Tibial nerve (tissue), 4 donors: Measurements from ENCODE around the gene TTC39A. TPM values are rescaled to one million over a fixed set of nuclear protein-coding genes. Genes with fewer than 3 reads are reported as not detected.

Experiments
- DNase-seq, 2 donors: peaks; one replicate each; pipeline ENCODE4 v3.0.0-alpha.2; 2019; ENCODE audit warnings: low spot score in 2 of 2
- H3K27ac ChIP-seq, 4 donors: fragments of 200-600 bp; sonication (generic) in 3 of 4; one replicate each; pipeline ENCODE4 v1.5.1; 2017 to 2019; ENCODE audit warnings: mild to moderate bottlenecking in 1 of 4
- H3K27me3 ChIP-seq, 2 donors: fragments of 200-600 bp; sonication (generic) in 1 of 2; one replicate each; pipeline versions ENCODE4 v1.5.1 to v1.6.0; 2017 to 2019
- H3K36me3 ChIP-seq, 3 donors: fragments of 200-600 bp; sonication (generic); one replicate each; pipeline ENCODE4 v1.5.1; 2018 to 2019
- H3K4me1 ChIP-seq, 4 donors: fragments of 200-600 bp; sonication (generic) in 3 of 4; one replicate each; pipeline ENCODE4 v1.5.1; 2017 to 2019
- H3K4me3 ChIP-seq, 4 donors: fragments of 200-600 bp; sonication (generic) in 3 of 4; one replicate each; pipeline ENCODE4 v1.5.1; 2017 to 2019; ENCODE audit warnings: mild to moderate bottlenecking in 1 of 4, moderate library complexity in 1 of 4
- H3K9me3 ChIP-seq, 4 donors: fragments of 200-600 bp; sonication (generic) in 3 of 4; one replicate each; pipeline ENCODE4 v1.5.1; 2017 to 2019
- EP300 ChIP-seq, 2 donors: sonication (generic); formaldehyde crosslinking; IDR thresholded peaks; one replicate each; pipeline ENCODE4 v1.6.1; 2017; ENCODE audit warnings: antibody characterized with exemption in 2 of 2, mild to moderate bottlenecking in 1 of 2
- POLR2A ChIP-seq, 2 donors: fragments of 450-650 bp; IDR thresholded peaks; one replicate each; pipeline ENCODE4 v1.6.1; 2017; ENCODE audit warnings: antibody characterized with exemption in 2 of 2, mild to moderate bottlenecking in 2 of 2, moderate library complexity in 2 of 2
- WGBS, 2 donors: methylation state at CpG; one replicate each; pipeline ENCODE4 v1.1.5; 2018; 5-methylcytosine and 5-hydroxymethylcytosine counted together
- total RNA-seq, 4 donors: library from RNA; depleted of rRNA; stranded (reverse); fragments of >200 nt; gene quantifications; one replicate each; pipeline ENCODE4 v1.1.0, GENCODE V29; 2016
- TF ChIP-seq, protein P1 (sequence below), 5 experiments: fragments of 200-600 bp in 3 of 5; fragments of 450-650 bp in 2 of 5; sonication (generic) in 3 of 5; IDR thresholded peaks; one replicate each; pipeline ENCODE4 v1.5.1; 2016 to 2019; ENCODE audit warnings: antibody characterized with exemption in 5 of 5, mild to moderate bottlenecking in 3 of 5, moderate library complexity in 2 of 5

Gene TTC39A
- total RNA-seq, 4 donors from 2014 or later, result 0.20 to 2.4 (median 0.84) TPM; not detected in 1

DNA sequence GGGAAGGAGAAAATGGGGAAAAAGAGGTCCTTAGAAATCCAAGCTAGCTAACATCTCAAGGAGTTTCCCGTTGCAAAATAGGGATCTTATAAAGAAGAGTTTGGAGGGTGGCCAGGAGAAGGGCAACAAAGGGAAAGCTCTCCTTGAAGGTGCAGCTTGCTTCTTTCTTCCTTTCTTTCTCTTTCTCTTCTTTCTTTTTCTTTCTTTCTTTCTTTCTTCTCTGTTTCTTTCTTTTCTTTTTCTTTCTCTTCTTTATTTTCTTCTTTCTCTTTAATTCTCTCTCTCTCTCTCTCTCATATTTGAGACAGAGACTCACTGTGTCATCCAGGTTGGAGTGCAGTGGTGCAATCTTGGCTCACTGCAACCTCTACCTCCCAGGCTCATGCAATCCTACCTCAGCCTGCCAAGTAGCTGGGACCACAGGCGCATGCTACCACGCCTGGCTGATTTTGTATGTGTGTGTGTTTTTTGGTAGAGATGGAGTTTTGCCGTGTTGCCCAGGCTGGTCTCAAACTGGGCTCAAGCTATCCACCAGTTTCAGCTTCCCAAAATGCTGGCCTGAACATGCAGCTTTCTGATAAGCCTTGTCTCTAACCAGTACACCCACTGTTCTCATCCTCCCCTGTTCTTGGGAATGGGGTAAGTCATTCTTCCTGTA lies 49.9 kb downstream of the TTC39A start:
- Histone ChIP-seq H3K9me3 (no peaks in the 10 kb centered on the region), H3K4me3 (no peak overlapping the region), H3K4me1 (no peaks in the 10 kb centered on the region), H3K27me3 (no peaks in the 10 kb centered on the region), H3K36me3 (peaks cover 0 to 22% (median 0%) of the 10 kb centered on the region in 3 donors), H3K27ac (no peak overlapping the region)
- WGBS, 2 donors, result 75 to 90% methylated on average over 4 of the region's 4 CpGs
- no peak for DNase-seq
- TF ChIP-seq EP300 (IDR thresholded peaks at IDR 0.05), result no peak
- no peak for TF ChIP-seq POLR2A (IDR thresholded peaks at IDR 0.05)
- TF ChIP-seq, protein P1, sequence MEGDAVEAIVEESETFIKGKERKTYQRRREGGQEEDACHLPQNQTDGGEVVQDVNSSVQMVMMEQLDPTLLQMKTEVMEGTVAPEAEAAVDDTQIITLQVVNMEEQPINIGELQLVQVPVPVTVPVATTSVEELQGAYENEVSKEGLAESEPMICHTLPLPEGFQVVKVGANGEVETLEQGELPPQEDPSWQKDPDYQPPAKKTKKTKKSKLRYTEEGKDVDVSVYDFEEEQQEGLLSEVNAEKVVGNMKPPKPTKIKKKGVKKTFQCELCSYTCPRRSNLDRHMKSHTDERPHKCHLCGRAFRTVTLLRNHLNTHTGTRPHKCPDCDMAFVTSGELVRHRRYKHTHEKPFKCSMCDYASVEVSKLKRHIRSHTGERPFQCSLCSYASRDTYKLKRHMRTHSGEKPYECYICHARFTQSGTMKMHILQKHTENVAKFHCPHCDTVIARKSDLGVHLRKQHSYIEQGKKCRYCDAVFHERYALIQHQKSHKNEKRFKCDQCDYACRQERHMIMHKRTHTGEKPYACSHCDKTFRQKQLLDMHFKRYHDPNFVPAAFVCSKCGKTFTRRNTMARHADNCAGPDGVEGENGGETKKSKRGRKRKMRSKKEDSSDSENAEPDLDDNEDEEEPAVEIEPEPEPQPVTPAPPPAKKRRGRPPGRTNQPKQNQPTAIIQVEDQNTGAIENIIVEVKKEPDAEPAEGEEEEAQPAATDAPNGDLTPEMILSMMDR (IDR thresholded peaks at IDR 0.05), result no peak

DNA sequence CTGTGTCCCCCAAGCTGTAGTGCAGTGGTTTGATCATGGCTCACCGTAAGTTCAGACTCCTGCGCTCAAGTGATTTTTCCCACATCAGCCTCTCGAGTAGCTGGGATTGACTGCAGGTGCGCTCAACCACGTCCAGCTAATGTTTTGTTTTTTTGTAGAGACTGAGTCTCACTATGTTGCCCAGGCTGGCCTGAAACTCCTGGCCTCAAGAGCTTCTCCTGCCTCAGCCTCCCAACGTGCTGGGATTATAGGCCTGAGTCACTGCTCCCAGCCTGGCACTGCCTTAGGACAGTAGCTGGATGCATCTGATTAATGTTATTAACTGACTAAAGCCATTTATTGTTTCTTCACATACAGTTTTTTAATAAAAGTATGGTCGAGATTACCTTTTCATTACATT lies 54.1 kb downstream of the TTC39A start:
- TF ChIP-seq EP300 (IDR thresholded peaks at IDR 0.05) (no peak), POLR2A (IDR thresholded peaks at IDR 0.05) (no peak)
- TF ChIP-seq, protein P1 (IDR thresholded peaks at IDR 0.05), result no peak
- H3K9me3 ChIP-seq, result no peaks in the 10 kb centered on the region
- WGBS, 2 donors, result 84 to 92% methylated on average over 7 of the region's 7 CpGs

DNA sequence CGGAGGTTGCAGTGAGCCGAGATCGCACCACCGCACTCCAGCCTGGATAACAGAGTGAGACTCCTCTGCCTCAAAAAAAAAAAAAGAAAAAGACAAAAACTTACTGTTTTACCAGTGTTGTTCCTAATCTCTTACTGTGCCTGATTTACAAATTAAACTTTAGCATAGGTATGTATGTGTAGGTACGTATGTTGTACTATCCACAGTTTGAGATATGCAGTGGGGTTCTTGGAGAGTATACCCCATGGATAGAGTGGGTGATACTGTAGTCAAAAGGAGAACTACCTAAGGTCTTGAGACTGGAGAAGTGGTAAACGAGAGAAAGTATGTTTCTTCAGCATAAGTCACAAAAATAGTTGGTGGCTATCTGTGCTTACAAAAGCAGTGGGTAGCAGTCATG lies 55.7 kb downstream of the TTC39A start:
- H3K27ac ChIP-seq, result no peak overlapping the region
- 94 to 95% methylated on average over 6 of the region's 6 CpGs for WGBS, 2 donors
- TF ChIP-seq POLR2A (IDR thresholded peaks at IDR 0.05), result no peak
- no peak for TF ChIP-seq EP300 (IDR thresholded peaks at IDR 0.05)
- TF ChIP-seq, protein P1 (IDR thresholded peaks at IDR 0.05), result no peak
- DNase-seq, result no peak
- no peak overlapping the region for H3K4me3 ChIP-seq
- no peaks in the 10 kb centered on the region for H3K27me3 ChIP-seq
- H3K9me3 ChIP-seq, result no peaks in the 10 kb centered on the region
- H3K36me3 ChIP-seq, result peaks cover 0 to 37% (median 0%) of the 10 kb centered on the region in 3 donors
- H3K4me1 ChIP-seq, result peaks cover 0 to 12% (median 2%) of the 10 kb centered on the region in 4 donors

More for the DNA sequence above, 54.1 kb downstream of the TTC39A start:
- no peak for DNase-seq
- Histone ChIP-seq H3K4me3 (no peak overlapping the region), H3K27ac (no peak overlapping the region), H3K27me3 (no peaks in the 10 kb centered on the region), H3K36me3 (peaks cover 0 to 29% (median 0%) of the 10 kb centered on the region in 3 donors), H3K4me1 (peaks cover 0 to 5% (median 0%) of the 10 kb centered on the region in 4 donors)

DNA sequence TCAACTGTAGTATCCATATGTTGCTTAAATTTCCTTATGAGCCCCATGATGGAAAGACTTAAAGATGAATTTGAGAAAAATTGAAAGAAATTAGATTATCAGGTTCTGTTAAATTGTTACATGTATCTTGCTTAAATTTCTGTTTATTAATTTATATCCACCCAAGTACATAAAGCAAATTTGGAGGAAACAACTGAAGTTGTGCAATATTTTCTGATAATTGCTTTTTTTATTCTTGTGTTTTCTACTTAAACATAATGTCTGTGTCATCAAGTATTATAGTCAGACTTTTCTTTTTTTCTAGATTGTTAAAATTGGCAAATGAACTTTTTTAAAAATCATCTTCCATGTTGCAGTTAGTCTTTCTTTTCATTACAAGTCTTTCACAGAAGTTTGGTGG lies 57.4 kb downstream of the TTC39A start:
- Histone ChIP-seq H3K4me1 (peaks cover 0 to 28% (median 5%) of the 10 kb centered on the region in 4 donors), H3K9me3 (no peaks in the 10 kb centered on the region), H3K4me3 (no peak overlapping the region), H3K27ac (no peak overlapping the region), H3K27me3 (no peaks in the 10 kb centered on the region), H3K36me3 (peaks cover 0 to 34% (median 0%) of the 10 kb centered on the region in 3 donors)
- DNase-seq, result no peak
- TF ChIP-seq POLR2A (IDR thresholded peaks at IDR 0.05) (no peak), EP300 (IDR thresholded peaks at IDR 0.05) (no peak)
- TF ChIP-seq, protein P1 (IDR thresholded peaks at IDR 0.05), result no peak

DNA sequence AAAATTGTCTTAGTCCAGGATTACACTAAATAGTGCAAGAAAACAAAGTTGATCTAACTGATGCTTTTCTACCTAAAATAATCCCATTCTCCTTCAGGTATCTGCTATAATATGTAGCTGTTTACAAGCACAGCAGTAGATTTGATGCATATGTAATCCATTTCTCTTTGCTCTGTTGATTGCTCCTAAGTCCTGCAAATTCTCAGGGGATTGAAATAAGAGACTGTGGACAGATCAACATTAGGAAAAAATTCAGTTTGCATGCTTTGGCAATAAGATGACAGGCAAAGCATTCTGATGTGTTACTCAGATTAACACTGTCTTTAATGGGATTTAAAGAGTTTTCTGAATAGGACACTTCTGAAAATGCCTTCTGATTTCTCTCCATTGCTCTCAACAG lies 59.6 kb downstream of the TTC39A start:
- no peak overlapping the region for H3K4me3 ChIP-seq
- peaks cover 0 to 42% (median 13%) of the 10 kb centered on the region in 4 donors for H3K4me1 ChIP-seq
- peaks cover 0 to 17% (median 0%) of the 10 kb centered on the region in 3 donors for H3K36me3 ChIP-seq
- no peaks in the 10 kb centered on the region for H3K9me3 ChIP-seq
- H3K27me3 ChIP-seq, result no peaks in the 10 kb centered on the region
- TF ChIP-seq, protein P1 (IDR thresholded peaks at IDR 0.05), result no peak
- TF ChIP-seq EP300 (IDR thresholded peaks at IDR 0.05) (no peak), POLR2A (IDR thresholded peaks at IDR 0.05) (no peak)
- no peak for DNase-seq
- no peak overlapping the region for H3K27ac ChIP-seq
